CD4-positive, alpha-beta T cell (primary cell): ENCODE data around the gene DIAPH2. TPM values are rescaled to one million over a fixed set of nuclear protein-coding genes. Genes with fewer than 3 reads are reported as not detected.
"Not testable (repeated sequence)": the region's sequence is repeated elsewhere in the genome, so short reads cannot be mapped to it uniquely, and the experiment has no call there.

ENCODE experiments used
- ATAC-seq: fragments of 200-7000 bp; cut with Tn5 transposase; one replicate; pipeline ENCODE4 v1.10.0; 2022; ENCODE audit warnings: mild to moderate bottlenecking; ENCODE audit not compliant: poor library complexity
- CTCF ChIA-PET: fragments of 350-600 bp; sonication (Branson Sonifier 250); formaldehyde crosslinking; loops from one replicate; lab custom pipeline; 2021; ENCODE audit warnings: antibody characterized with exemption, inconsistent platforms; lab: Charles Lee
- POLR2A ChIA-PET: fragments of 350-600 bp; sonication (Branson Sonifier 250); formaldehyde crosslinking; loops from one replicate; lab custom pipeline; 2021; ENCODE audit warnings: antibody characterized with exemption, inconsistent platforms; lab: Charles Lee
- DNase-seq, 14 experiments: peaks; one replicate each; pipeline ENCODE4 v3.0.0-alpha.2; 2013 to 2020; ENCODE audit warnings: mixed read lengths in 2 of 14
- H3K27ac ChIP-seq, 2 donors: one replicate each; pipeline versions ENCODE4 v1.5.1 to v1.7.0; 2013; ENCODE audit warnings: low read length in 2 of 2, low read depth in 1 of 2, mild to moderate bottlenecking in 1 of 2
- H3K27me3 ChIP-seq, 2 experiments: 1 replicate in 1 of 2; 2 replicates in 1 of 2; pipeline versions ENCODE4 v1.6.1 to v1.7.0; 2013; ENCODE audit warnings: low read length in 2 of 2, control low read depth in 1 of 2, mild to moderate bottlenecking in 1 of 2, moderate library complexity in 1 of 2; ENCODE audit not compliant: insufficient read depth in 2 of 2, control insufficient read depth in 1 of 2
- H3K36me3 ChIP-seq: one replicate; pipeline ENCODE4 v1.6.1; 2013; ENCODE audit warnings: low read length, control low read depth; ENCODE audit not compliant: insufficient read depth
- H3K4me1 ChIP-seq: one replicate; pipeline ENCODE4 v1.6.1; 2013; ENCODE audit warnings: low read length, control low read depth; ENCODE audit not compliant: insufficient read depth
- H3K4me3 ChIP-seq: one replicate; pipeline ENCODE4 v1.5.1; 2013; ENCODE audit warnings: mild to moderate bottlenecking, low read length, moderate library complexity
- H3K9me3 ChIP-seq, 2 experiments: 1 replicate in 1 of 2; 2 replicates in 1 of 2; pipeline versions ENCODE4 v1.6.1 to v1.7.0; 2013; ENCODE audit warnings: low read length in 2 of 2, mild to moderate bottlenecking in 2 of 2, control low read depth in 1 of 2, moderate library complexity in 1 of 2; ENCODE audit not compliant: control insufficient read depth in 1 of 2, insufficient read depth in 1 of 2
- H3K27ac Mint-ChIP-seq: one replicate; pipeline ENCODE4 v1.8.0; 2020; ENCODE audit warnings: mixed read lengths
- H3K27me3 Mint-ChIP-seq: one replicate; pipeline ENCODE4 v1.8.0; 2021; ENCODE audit warnings: mixed read lengths
- H3K36me3 Mint-ChIP-seq: one replicate; pipeline ENCODE4 v1.8.0; 2021; ENCODE audit warnings: low read depth, mixed read lengths
- H3K4me1 Mint-ChIP-seq: one replicate; pipeline ENCODE4 v1.8.0; 2021; ENCODE audit warnings: low read depth, mixed read lengths
- H3K4me3 Mint-ChIP-seq: one replicate; pipeline ENCODE4 v1.8.0; 2020; ENCODE audit warnings: mild to moderate bottlenecking, mixed read lengths
- H3K9me3 Mint-ChIP-seq: one replicate; pipeline ENCODE4 v1.8.0; 2020; ENCODE audit warnings: mixed read lengths
- intact Hi-C, 2 experiments: fragments of 100-400 bp; cut with DNase I in 1 of 2; cut with micrococcal nuclease in 1 of 2; formaldehyde crosslinking; loops; one replicate each; pipeline versions ENCODE4 v1.15.1 to v1.9.0; 2023 to 2025; cut with DNase I, micrococcal nuclease
- total RNA-seq, 174 experiments: library from RNA in 2 of 174; stranded (reverse) in 2 of 174; gene quantifications; one replicate each; pipeline ENCODE4 v1.2.3 and lab custom pipeline; 2021 to 2026
- TF ChIP-seq, protein P1 (sequence below): fragments of 200-600 bp; IDR thresholded peaks from one replicate; pipeline ENCODE4 v1.8.0; 2022; ENCODE audit warnings: antibody characterized with exemption, mild to moderate bottlenecking

Gene DIAPH2
- total RNA-seq, 2 experiments from 2014 or later = 11.4 to 11.7 TPM

DNA sequence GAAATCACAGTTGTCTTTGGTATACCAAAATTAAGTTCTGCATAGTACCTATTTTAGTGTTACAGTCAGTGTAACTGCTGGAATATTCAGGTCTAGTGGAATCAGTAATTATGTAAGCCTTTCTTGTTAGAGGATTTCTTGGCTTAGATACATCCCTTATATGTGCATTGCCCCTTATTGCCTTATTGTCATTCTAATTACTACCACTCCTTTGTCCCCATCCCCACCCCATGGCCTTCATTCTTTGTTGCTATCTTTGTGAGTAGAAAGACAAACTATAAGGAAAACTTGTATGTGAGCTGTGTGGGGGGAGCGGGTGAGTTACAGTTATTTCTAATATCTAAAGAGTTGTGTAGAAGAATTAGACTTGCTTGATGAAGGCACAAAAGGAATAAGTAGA is 162.2 kb downstream of the DIAPH2 start:
- Mint-ChIP-seq H3K9me3 (no peaks in the 10 kb centered on the region), H3K4me3 (no peak overlapping the region), H3K4me1 (no peaks in the 10 kb centered on the region), H3K27me3 (no peaks in the 10 kb centered on the region), H3K27ac (no peak overlapping the region), H3K36me3 (no peaks in the 10 kb centered on the region)
- ChIA-PET POLR2A (no interaction called here), CTCF (no interaction called here)
- intact Hi-C loops = no loop called here
- ATAC-seq (no peak), DNase-seq (no peak)
- no peak overlapping the region for H3K4me3 ChIP-seq
- no peaks in the 10 kb centered on the region for H3K27me3 ChIP-seq
- no peaks in the 10 kb centered on the region for H3K9me3 ChIP-seq
- H3K36me3 ChIP-seq = no peaks in the 10 kb centered on the region
- H3K27ac ChIP-seq = no peak overlapping the region
- TF ChIP-seq, protein P1, sequence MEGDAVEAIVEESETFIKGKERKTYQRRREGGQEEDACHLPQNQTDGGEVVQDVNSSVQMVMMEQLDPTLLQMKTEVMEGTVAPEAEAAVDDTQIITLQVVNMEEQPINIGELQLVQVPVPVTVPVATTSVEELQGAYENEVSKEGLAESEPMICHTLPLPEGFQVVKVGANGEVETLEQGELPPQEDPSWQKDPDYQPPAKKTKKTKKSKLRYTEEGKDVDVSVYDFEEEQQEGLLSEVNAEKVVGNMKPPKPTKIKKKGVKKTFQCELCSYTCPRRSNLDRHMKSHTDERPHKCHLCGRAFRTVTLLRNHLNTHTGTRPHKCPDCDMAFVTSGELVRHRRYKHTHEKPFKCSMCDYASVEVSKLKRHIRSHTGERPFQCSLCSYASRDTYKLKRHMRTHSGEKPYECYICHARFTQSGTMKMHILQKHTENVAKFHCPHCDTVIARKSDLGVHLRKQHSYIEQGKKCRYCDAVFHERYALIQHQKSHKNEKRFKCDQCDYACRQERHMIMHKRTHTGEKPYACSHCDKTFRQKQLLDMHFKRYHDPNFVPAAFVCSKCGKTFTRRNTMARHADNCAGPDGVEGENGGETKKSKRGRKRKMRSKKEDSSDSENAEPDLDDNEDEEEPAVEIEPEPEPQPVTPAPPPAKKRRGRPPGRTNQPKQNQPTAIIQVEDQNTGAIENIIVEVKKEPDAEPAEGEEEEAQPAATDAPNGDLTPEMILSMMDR = no peak
- H3K4me1 ChIP-seq = no peaks in the 10 kb centered on the region

DNA sequence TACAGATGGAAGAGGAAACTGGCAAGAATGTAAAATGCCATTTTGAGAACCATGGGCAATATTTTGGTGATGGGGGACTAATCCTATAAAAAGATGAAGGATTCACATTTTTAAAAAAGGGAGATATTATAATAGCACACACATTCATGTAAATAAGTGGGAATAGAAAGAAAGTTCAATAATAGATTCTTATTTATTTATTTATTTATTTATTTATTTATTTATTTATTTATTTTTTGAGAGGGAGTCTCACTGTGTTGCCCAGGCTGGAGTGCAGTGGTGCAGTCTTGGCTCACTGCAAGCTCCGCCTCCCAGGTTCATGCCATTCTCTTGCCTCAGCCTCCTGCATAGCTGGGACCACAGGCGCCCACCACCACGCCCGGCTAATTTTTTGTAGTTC is 174.8 kb downstream of the DIAPH2 start:
- H3K27ac Mint-ChIP-seq, DNase-seq, H3K36me3 Mint-ChIP-seq, H3K27ac ChIP-seq, H3K4me3 Mint-ChIP-seq, POLR2A ChIA-PET, H3K27me3 ChIP-seq, CTCF ChIA-PET, H3K9me3 Mint-ChIP-seq, H3K9me3 ChIP-seq, H3K36me3 ChIP-seq, H3K27me3 Mint-ChIP-seq, intact Hi-C loops, H3K4me1 ChIP-seq, H3K4me1 Mint-ChIP-seq, ATAC-seq, H3K4me3 ChIP-seq: not testable (repeated sequence)

DNA sequence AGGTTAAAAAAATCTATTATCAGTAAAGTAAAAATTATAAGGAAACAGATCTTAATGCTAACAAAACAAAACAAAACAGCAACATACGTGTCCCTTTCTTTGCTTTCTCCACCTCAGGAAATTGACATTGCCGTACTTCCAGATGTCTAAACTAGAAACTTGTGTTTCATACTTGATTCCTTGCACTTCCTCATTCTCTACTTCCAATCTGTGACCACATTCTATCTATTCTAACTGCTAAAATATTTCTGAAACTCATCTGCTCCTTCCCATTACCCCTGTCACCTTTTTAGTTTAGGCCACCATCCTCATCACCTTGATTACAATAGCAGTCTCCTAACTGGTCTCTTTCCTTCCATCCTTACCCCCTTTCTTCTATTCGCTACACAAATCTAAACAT is 176.6 kb downstream of the DIAPH2 start:
- TF ChIP-seq, protein P1 = no peak
- no peaks in the 10 kb centered on the region for H3K27me3 Mint-ChIP-seq
- no peak overlapping the region for H3K27ac ChIP-seq
- H3K9me3 Mint-ChIP-seq = no peaks in the 10 kb centered on the region
- no peak overlapping the region for H3K27ac Mint-ChIP-seq
- H3K36me3 Mint-ChIP-seq = no peaks in the 10 kb centered on the region
- ChIA-PET CTCF (no interaction called here), POLR2A (no interaction called here)
- no peak overlapping the region for H3K4me3 Mint-ChIP-seq
- no peaks in the 10 kb centered on the region for H3K36me3 ChIP-seq
- ATAC-seq (no peak), DNase-seq (no peak)
- intact Hi-C loops = no loop called here
- no peak overlapping the region for H3K4me3 ChIP-seq
- H3K4me1 Mint-ChIP-seq = peaks cover 8% of the 10 kb centered on the region
- no peaks in the 10 kb centered on the region for H3K9me3 ChIP-seq
- no peaks in the 10 kb centered on the region for H3K4me1 ChIP-seq
- H3K27me3 ChIP-seq = no peaks in the 10 kb centered on the region

DNA sequence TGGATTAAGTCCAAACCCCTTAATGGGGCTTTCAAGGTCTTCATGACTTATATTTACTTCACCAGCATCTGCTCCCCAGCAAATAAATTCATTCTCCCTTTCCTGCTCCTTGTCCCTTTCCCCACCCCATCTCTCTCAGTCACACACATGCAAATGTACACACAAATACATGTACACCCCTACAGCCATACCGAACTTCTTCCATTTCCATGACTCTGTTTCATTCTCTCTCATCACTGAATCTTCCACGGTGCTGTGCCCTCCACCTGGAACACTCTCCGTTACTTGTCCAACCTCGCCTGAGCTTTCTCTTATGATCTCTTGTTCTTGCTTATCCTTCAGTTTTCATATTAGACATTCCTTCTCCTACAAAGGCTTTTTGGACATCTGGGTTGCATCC is 177.0 kb downstream of the DIAPH2 start:
- no peaks in the 10 kb centered on the region for H3K9me3 Mint-ChIP-seq
- TF ChIP-seq, protein P1 = no peak
- Histone ChIP-seq H3K36me3 (no peaks in the 10 kb centered on the region), H3K27me3 (no peaks in the 10 kb centered on the region), H3K9me3 (no peaks in the 10 kb centered on the region), H3K27ac (no peak overlapping the region), H3K4me3 (no peak overlapping the region), H3K4me1 (no peaks in the 10 kb centered on the region)
- H3K36me3 Mint-ChIP-seq = no peaks in the 10 kb centered on the region
- intact Hi-C loops = no loop called here
- no peak overlapping the region for H3K4me3 Mint-ChIP-seq
- ATAC-seq (no peak), DNase-seq (no peak)
- no peak overlapping the region for H3K27ac Mint-ChIP-seq
- ChIA-PET CTCF (no interaction called here), POLR2A (no interaction called here)
- H3K4me1 Mint-ChIP-seq = peaks cover 8% of the 10 kb centered on the region
- no peaks in the 10 kb centered on the region for H3K27me3 Mint-ChIP-seq
